OCI-LY3 (cell line): ENCODE measurements around the gene IFT25.

Source experiments
- CTCF ChIP-seq: fragments of 200-600, 300-600 bp; sonication (generic); IDR thresholded peaks from 2 replicates; pipeline ENCODE4 v1.5.1; 2014; ENCODE audit warnings: antibody characterized with exemption, low read length, low read depth
- EZH2phosphoT487 ChIP-seq: fragments of 200-600 bp; shearing (Covaris generic); IDR thresholded peaks from 2 replicates; pipeline ENCODE4 v1.6.1; 2018; ENCODE audit warnings: antibody characterized with exemption, mixed run types, low read depth

GRCh38 chr1:53987880-53988279, 42.4 kb upstream of the IFT25 start:
- TF ChIP-seq CTCF (no peak), EZH2phosphoT487 (no peak)
